ENCODE data around the gene HNRNPLL. TPM values are rescaled to one million over a fixed set of nuclear protein-coding genes. Genes with fewer than 3 reads are reported as not detected.

Gene HNRNPLL
- total RNA-seq, 2 experiments from 2014 or later = 7.6 to 47.9 TPM

GRCh38 chr2:38552259-38552658, 50.5 kb downstream of the HNRNPLL start:
- Histone ChIP-seq H3K9me2 (ENCODE audit: insufficient read depth, low read length) (no peaks in the 10 kb centered on the region), H3K9me3 (ENCODE audit: low read length) (no peaks in the 10 kb centered on the region), H4K20me1 (ENCODE audit: insufficient read depth, low read length) (no peaks in the 10 kb centered on the region), H3K4me3 (ENCODE audit: low read depth, low read length, poor library complexity, severe bottlenecking) (no peak overlapping the region), H3K79me2 (ENCODE audit: insufficient read depth, low read depth, low read length) (no peaks in the 10 kb centered on the region), H3K4me2 (ENCODE audit: low read length) (no peak overlapping the region), H3K27ac (ENCODE audit: low read depth, low read length, poor library complexity, severe bottlenecking) (no peak overlapping the region), H3K4me1 (ENCODE audit: insufficient read depth, low read length, poor library complexity, severe bottlenecking) (peaks cover 7% of the 10 kb centered on the region), H3K36me3 (ENCODE audit: insufficient read depth, low read length) (no peaks in the 10 kb centered on the region), H2AFZ (ENCODE audit: low read length) (no peak overlapping the region)
- BruUV-seq (replicated peaks) = no TSS peak
- intact Hi-C loops (cut with micrococcal nuclease; ENCODE audit: unreplicated experiment) = no loop called here
- ChIA-PET POLR2A (interaction anchor here (1.0 kb wide), 1 partner anchor 46 kb away, joined by 3 read pairs; no protein-coding TSS in a partner anchor), CTCF (ENCODE audit: unreplicated experiment) (no interaction called here)
- DNase-seq (ENCODE audit: low spot score) = no peak
- no peak for TF ChIP-seq EZH2phosphoT487 (IDR thresholded peaks at IDR 0.05; ENCODE audit: borderline replicate concordance, low read depth, low read length)
- TF ChIP-seq, protein P1, sequence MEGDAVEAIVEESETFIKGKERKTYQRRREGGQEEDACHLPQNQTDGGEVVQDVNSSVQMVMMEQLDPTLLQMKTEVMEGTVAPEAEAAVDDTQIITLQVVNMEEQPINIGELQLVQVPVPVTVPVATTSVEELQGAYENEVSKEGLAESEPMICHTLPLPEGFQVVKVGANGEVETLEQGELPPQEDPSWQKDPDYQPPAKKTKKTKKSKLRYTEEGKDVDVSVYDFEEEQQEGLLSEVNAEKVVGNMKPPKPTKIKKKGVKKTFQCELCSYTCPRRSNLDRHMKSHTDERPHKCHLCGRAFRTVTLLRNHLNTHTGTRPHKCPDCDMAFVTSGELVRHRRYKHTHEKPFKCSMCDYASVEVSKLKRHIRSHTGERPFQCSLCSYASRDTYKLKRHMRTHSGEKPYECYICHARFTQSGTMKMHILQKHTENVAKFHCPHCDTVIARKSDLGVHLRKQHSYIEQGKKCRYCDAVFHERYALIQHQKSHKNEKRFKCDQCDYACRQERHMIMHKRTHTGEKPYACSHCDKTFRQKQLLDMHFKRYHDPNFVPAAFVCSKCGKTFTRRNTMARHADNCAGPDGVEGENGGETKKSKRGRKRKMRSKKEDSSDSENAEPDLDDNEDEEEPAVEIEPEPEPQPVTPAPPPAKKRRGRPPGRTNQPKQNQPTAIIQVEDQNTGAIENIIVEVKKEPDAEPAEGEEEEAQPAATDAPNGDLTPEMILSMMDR (conservative IDR thresholded peaks at IDR 0.05; ENCODE audit: low read length) = no peak

- Histone ChIP-seq H3K4me1 (ENCODE audit: insufficient read depth, low read length, poor library complexity, severe bottlenecking) (peaks cover 7% of the 10 kb centered on the region), H3K79me2 (ENCODE audit: insufficient read depth, low read depth, low read length) (no peaks in the 10 kb centered on the region), H3K4me2 (ENCODE audit: low read length) (no peak overlapping the region), H4K20me1 (ENCODE audit: insufficient read depth, low read length) (no peaks in the 10 kb centered on the region), H3K9me2 (ENCODE audit: insufficient read depth, low read length) (no peaks in the 10 kb centered on the region), H3K27ac (ENCODE audit: low read depth, low read length, poor library complexity, severe bottlenecking) (no peak overlapping the region), H3K4me3 (ENCODE audit: low read depth, low read length, poor library complexity, severe bottlenecking) (no peak overlapping the region), H3K36me3 (ENCODE audit: insufficient read depth, low read length) (no peaks in the 10 kb centered on the region), H2AFZ (ENCODE audit: low read length) (no peak overlapping the region), H3K9me3 (ENCODE audit: low read length) (no peaks in the 10 kb centered on the region)
- no TSS peak for BruUV-seq (replicated peaks)
- CTCF ChIA-PET (ENCODE audit: unreplicated experiment) = no interaction called here
- POLR2A ChIA-PET = interaction anchor here (1.0 kb wide), 1 partner anchor 46 kb away, joined by 3 read pairs; no protein-coding TSS in a partner anchor
- TF ChIP-seq, protein P1 (conservative IDR thresholded peaks at IDR 0.05; ENCODE audit: low read length) = no peak
- no peak for TF ChIP-seq EZH2phosphoT487 (IDR thresholded peaks at IDR 0.05; ENCODE audit: borderline replicate concordance, low read depth, low read length)
- intact Hi-C loops (cut with micrococcal nuclease; ENCODE audit: unreplicated experiment) = no loop called here
- DNase-seq (ENCODE audit: low spot score) = no peak
These were observed 51.0 kb downstream of the HNRNPLL start for GRCh38 chr2:38551746-38552145.

DNA sequence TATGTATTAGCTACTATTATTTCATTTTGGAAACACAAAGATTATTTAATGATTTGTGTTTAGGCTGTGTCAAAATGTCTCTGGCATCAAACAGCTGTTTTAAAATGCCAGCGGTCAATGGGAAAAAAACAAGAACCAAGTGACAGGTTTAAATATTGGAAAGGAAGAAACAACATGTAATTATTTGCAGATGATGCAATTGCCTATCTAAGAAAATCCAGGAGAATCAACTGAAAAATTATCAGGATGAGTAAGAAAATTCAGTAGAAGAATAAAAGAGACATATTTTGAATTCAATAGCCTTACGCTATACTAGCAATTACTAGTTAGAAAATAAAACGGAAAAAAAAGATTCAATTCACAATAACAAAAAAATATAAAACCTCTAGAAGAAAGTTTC, 51.6 kb downstream of the HNRNPLL start:
- BruUV-seq (replicated peaks) = no TSS peak
- Histone ChIP-seq H3K36me3 (ENCODE audit: insufficient read depth, low read length) (no peaks in the 10 kb centered on the region), H3K27ac (ENCODE audit: low read depth, low read length, poor library complexity, severe bottlenecking) (no peak overlapping the region), H3K4me3 (ENCODE audit: low read depth, low read length, poor library complexity, severe bottlenecking) (no peak overlapping the region), H3K4me2 (ENCODE audit: low read length) (no peak overlapping the region), H3K9me2 (ENCODE audit: insufficient read depth, low read length) (no peaks in the 10 kb centered on the region), H4K20me1 (ENCODE audit: insufficient read depth, low read length) (no peaks in the 10 kb centered on the region), H3K79me2 (ENCODE audit: insufficient read depth, low read depth, low read length) (no peaks in the 10 kb centered on the region), H3K4me1 (ENCODE audit: insufficient read depth, low read length, poor library complexity, severe bottlenecking) (peaks cover 2% of the 10 kb centered on the region), H2AFZ (ENCODE audit: low read length) (no peak overlapping the region), H3K9me3 (ENCODE audit: low read length) (no peaks in the 10 kb centered on the region)
- no peak for DNase-seq (ENCODE audit: low spot score)
- TF ChIP-seq, protein P1 (conservative IDR thresholded peaks at IDR 0.05; ENCODE audit: low read length) = no peak
- no peak for TF ChIP-seq EZH2phosphoT487 (IDR thresholded peaks at IDR 0.05; ENCODE audit: borderline replicate concordance, low read depth, low read length)
- intact Hi-C loops (cut with micrococcal nuclease; ENCODE audit: unreplicated experiment) = no loop called here
- CTCF ChIA-PET (ENCODE audit: unreplicated experiment) = no interaction called here
- POLR2A ChIA-PET = interaction anchor here (0.8 to 1.0 kb wide), 3 partner anchors 13 to 101 kb away, joined by 3 to 6 read pairs (median 3); no protein-coding TSS in a partner anchor
